ENCODE measurements around the gene SF1. TPM values are rescaled to one million over a fixed set of nuclear protein-coding genes. Genes with fewer than 3 reads are reported as not detected.

The SF1 gene
- total RNA-seq, 1 donor = 114 TPM

DNA sequence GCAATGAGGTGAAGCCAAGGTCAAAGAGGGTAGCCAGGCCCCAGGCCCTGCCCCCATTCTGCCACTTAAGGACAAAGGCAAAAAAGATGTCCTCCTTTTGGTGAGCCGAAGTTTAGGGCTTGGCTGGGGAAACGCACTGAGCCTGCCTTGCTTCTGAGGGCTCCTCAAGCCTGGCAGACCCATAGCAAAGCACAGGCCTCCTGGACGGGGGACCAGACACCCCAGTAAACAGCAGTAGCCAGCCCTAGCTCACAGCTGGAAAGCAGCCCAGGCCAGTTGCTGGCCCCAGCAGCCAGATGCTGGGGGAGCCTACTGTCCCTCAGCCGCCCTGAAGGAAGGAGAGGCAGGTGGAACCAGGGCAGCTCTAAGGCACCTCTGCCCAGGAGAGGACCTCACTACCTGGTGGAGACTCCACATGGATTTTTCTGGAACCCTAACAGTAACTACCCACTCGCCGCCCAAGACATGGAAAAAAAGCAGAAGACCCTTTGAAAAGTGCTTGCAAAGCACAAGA, 14.8 kb downstream of the SF1 start:
- Histone ChIP-seq H3K4me1 (ENCODE audit: insufficient read depth, low read length) (peaks cover 23% of the 10 kb centered on the region), H3K36me3 (ENCODE audit: insufficient read depth, low read length) (peaks cover 53% of the 10 kb centered on the region), H3K27ac (ENCODE audit: low read depth, low read length) (peak overlapping the region; percentile 12), H3K4me3 (ENCODE audit: insufficient read depth, low read length) (no peak overlapping the region), H3K4me2 (ENCODE audit: insufficient read depth, low read length) (no peak overlapping the region), H3K27me3 (ENCODE audit: insufficient read depth, low read length) (no peaks in the 10 kb centered on the region), H3K9me3 (ENCODE audit: low read depth, low read length) (no peaks in the 10 kb centered on the region), H3K79me2 (ENCODE audit: insufficient read depth, low read length) (peaks cover 24% of the 10 kb centered on the region), H4K20me1 (ENCODE audit: insufficient read depth, low read length) (peaks cover 43% of the 10 kb centered on the region), H2AFZ (ENCODE audit: low read length) (no peak overlapping the region)
- TF ChIP-seq, protein P1, sequence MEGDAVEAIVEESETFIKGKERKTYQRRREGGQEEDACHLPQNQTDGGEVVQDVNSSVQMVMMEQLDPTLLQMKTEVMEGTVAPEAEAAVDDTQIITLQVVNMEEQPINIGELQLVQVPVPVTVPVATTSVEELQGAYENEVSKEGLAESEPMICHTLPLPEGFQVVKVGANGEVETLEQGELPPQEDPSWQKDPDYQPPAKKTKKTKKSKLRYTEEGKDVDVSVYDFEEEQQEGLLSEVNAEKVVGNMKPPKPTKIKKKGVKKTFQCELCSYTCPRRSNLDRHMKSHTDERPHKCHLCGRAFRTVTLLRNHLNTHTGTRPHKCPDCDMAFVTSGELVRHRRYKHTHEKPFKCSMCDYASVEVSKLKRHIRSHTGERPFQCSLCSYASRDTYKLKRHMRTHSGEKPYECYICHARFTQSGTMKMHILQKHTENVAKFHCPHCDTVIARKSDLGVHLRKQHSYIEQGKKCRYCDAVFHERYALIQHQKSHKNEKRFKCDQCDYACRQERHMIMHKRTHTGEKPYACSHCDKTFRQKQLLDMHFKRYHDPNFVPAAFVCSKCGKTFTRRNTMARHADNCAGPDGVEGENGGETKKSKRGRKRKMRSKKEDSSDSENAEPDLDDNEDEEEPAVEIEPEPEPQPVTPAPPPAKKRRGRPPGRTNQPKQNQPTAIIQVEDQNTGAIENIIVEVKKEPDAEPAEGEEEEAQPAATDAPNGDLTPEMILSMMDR (IDR thresholded peaks at IDR 0.05; ENCODE audit: extremely low read depth, low read depth, low read length) = no peak
- no peak for DNase-seq (ENCODE audit: insufficient read length, low spot score, missing footprints)

DNA sequence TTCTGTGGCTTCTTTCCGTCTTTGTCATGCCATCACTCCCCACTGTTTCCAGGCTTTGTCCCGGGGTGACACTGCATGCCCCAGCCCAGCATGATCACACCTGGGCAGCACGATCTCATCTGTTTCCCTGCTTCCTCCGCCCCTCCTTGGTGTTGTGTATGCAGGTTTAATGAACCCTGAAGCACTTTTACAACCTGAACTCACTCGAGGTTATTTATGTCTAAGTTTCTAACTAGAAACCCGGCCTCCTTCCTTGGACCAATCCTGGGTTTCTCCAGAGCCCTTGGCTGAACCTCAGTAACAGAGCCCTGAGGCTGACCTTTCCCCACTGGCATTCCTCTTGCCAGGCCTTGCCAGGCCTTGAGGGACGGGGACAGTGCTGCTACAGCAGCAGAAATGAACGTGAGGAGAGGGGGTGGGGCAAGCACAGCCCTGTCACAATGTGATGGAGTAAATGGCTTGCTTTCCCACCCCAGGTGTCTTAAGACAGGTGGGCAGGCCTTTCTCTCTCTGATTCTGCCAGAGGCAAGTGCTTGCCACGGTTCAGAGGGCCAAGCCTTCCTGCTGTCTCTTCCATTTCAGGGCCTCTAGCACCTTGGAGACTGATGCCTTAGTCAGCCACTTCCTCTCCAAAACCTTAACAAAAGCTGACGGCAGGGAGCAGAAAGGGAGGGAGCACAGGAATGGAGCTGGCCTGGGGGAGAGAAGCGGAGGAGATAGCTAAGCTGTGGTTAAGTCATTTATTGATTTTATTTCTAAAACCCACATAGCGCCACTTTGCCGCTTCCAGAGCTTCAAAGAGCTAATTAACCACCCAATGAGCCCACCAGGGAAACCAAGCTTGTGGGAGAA, 15.4 kb downstream of the SF1 start:
- Histone ChIP-seq H3K79me2 (ENCODE audit: insufficient read depth, low read length) (peaks cover 19% of the 10 kb centered on the region), H3K4me1 (ENCODE audit: insufficient read depth, low read length) (peaks cover 23% of the 10 kb centered on the region), H3K4me2 (ENCODE audit: insufficient read depth, low read length) (no peak overlapping the region), H3K36me3 (ENCODE audit: insufficient read depth, low read length) (peaks cover 46% of the 10 kb centered on the region), H3K27ac (ENCODE audit: low read depth, low read length) (peak overlapping the region; percentile 12), H2AFZ (ENCODE audit: low read length) (no peak overlapping the region), H3K9me3 (ENCODE audit: low read depth, low read length) (no peaks in the 10 kb centered on the region), H3K27me3 (ENCODE audit: insufficient read depth, low read length) (no peaks in the 10 kb centered on the region), H3K4me3 (ENCODE audit: insufficient read depth, low read length) (no peak overlapping the region), H4K20me1 (ENCODE audit: insufficient read depth, low read length) (peaks cover 42% of the 10 kb centered on the region)
- TF ChIP-seq, protein P1 (IDR thresholded peaks at IDR 0.05; ENCODE audit: extremely low read depth, low read depth, low read length) = no peak
- peak; percentile 91 for DNase-seq (ENCODE audit: insufficient read length, low spot score, missing footprints)

DNA sequence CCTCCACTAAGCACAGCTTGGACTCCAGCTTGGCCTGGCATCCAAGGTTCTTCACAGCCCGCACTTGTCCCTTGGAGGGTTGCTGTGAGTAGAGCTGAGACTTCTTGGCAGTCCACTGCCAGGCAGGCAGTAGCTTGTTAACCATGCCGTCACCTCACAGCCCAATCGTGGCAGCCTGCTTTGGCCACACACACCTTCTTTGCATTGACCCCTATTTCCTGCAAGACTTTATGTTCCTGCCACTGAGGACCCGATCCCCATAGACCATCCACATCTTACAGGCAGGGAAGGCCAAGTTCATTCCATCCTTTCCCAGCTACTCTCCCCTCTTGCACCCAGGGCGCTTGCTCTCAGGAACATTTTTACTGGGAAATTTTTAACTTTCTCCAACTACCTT, 16.1 kb downstream of the SF1 start:
- Histone ChIP-seq H3K4me3 (ENCODE audit: insufficient read depth, low read length) (no peak overlapping the region), H3K27ac (ENCODE audit: low read depth, low read length) (no peak overlapping the region), H4K20me1 (ENCODE audit: insufficient read depth, low read length) (peaks cover 36% of the 10 kb centered on the region), H3K4me2 (ENCODE audit: insufficient read depth, low read length) (no peak overlapping the region), H3K9me3 (ENCODE audit: low read depth, low read length) (no peaks in the 10 kb centered on the region), H3K27me3 (ENCODE audit: insufficient read depth, low read length) (no peaks in the 10 kb centered on the region), H2AFZ (ENCODE audit: low read length) (no peak overlapping the region), H3K4me1 (ENCODE audit: insufficient read depth, low read length) (peaks cover 23% of the 10 kb centered on the region), H3K79me2 (ENCODE audit: insufficient read depth, low read length) (peaks cover 12% of the 10 kb centered on the region), H3K36me3 (ENCODE audit: insufficient read depth, low read length) (peaks cover 39% of the 10 kb centered on the region)
- TF ChIP-seq, protein P1 (IDR thresholded peaks at IDR 0.05; ENCODE audit: extremely low read depth, low read depth, low read length) = no peak
- peak; percentile 63 for DNase-seq (ENCODE audit: insufficient read length, low spot score, missing footprints)

DNA sequence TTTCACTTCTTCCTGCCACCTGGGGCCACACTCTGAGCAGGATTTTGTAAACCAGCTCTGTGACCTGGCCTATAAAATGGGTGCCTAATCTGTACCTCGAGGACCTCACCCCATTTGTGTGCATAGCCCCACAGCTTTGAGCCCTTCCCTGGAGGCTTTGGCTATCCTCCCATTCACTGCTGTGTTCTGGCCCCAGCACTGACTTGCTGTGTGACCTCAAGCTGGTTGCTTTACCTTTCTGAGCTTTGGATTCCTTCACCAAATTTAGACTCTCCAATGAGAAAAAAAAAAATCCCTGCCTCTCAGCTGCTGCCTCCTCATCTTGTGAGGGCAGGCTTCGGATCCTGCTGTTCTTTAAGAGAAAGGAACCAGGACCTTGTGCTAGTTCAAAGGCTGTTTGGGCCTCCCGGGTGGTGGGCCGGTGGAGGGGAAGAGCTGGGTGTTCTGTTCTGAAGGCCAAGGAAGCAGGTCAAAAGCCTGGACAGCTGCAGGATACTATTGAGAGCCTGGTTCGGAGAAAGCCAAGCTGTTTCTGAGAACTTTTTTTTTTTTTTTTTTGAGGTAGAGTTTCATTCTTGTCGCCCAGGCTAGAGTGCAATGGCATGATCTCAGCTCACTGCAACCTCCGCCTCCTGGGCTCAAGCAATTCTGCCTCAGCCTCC, 17.5 kb downstream of the SF1 start:
- DNase-seq (ENCODE audit: insufficient read length, low spot score, missing footprints) = peak; percentile 73
- H3K4me2 ChIP-seq (ENCODE audit: insufficient read depth, low read length) = no peak overlapping the region
- H3K27ac ChIP-seq (ENCODE audit: low read depth, low read length) = no peak overlapping the region
- peaks cover 5% of the 10 kb centered on the region for H3K79me2 ChIP-seq (ENCODE audit: insufficient read depth, low read length)
- peaks cover 31% of the 10 kb centered on the region for H3K36me3 ChIP-seq (ENCODE audit: insufficient read depth, low read length)
- peaks cover 29% of the 10 kb centered on the region for H4K20me1 ChIP-seq (ENCODE audit: insufficient read depth, low read length)
- peaks cover 23% of the 10 kb centered on the region for H3K4me1 ChIP-seq (ENCODE audit: insufficient read depth, low read length)
- H3K27me3 ChIP-seq (ENCODE audit: insufficient read depth, low read length) = no peaks in the 10 kb centered on the region
- TF ChIP-seq, protein P1 (IDR thresholded peaks at IDR 0.05; ENCODE audit: extremely low read depth, low read depth, low read length) = no peak
- H3K9me3 ChIP-seq (ENCODE audit: low read depth, low read length) = no peaks in the 10 kb centered on the region
- H3K4me3 ChIP-seq (ENCODE audit: insufficient read depth, low read length) = no peak overlapping the region
- H2AFZ ChIP-seq (ENCODE audit: low read length) = no peak overlapping the region

All from osteoblast (primary cell).